Endothelial cell of umbilical vein (primary cell): ENCODE measurements around the gene HOXB2. TPM values are rescaled to one million over a fixed set of nuclear protein-coding genes. Genes with fewer than 3 reads are reported as not detected.

Source experiments
- BruUV-seq: library from RNA; stranded (reverse); fragments of 400-500 nt; replicated peaks from 2 replicates; lab custom pipeline; 2021; lab: Mats Ljungman, UMichigan
- CTCF ChIA-PET: fragments of 300-600, 350-600 bp; sonication (Branson Sonifier 250); formaldehyde crosslinking; loops from one replicate; lab custom pipeline; 2021; ENCODE audit warnings: antibody characterized with exemption, inconsistent platforms; lab: Charles Lee
- POLR2A ChIA-PET: fragments of 300-600, 350-600 bp; sonication (Branson Sonifier 250); formaldehyde crosslinking; loops from one replicate; lab custom pipeline; 2021; ENCODE audit warnings: antibody characterized with exemption, inconsistent platforms; lab: Charles Lee
- DNase-seq: peaks from one replicate; pipeline ENCODE4 v3.0.0-alpha.2; 2011; ENCODE audit warnings: low read depth, low spot score
- FAIRE-seq: peaks from 2 replicates; lab custom pipeline; 2011; peaks lifted over from hg19 to GRCh38; lab: Jason Lieb, UNC
- H2AFZ ChIP-seq: 2 replicates; pipeline ENCODE4 v1.6.0; 2012; ENCODE audit warnings: low read depth, low read length, control low read depth, inconsistent platforms
- H3K27ac ChIP-seq: 2 replicates; pipeline ENCODE4 v1.5.1; 2011; ENCODE audit warnings: low read depth, mild to moderate bottlenecking, control low read depth, low read length, moderate library complexity; ENCODE audit not compliant: insufficient read depth
- H3K27me3 ChIP-seq, 2 experiments: 2 replicates each; pipeline versions ENCODE4 v1.6.0 to v1.6.1; 2011; ENCODE audit warnings: low read length in 2 of 2, mixed read lengths in 1 of 2; ENCODE audit not compliant: control insufficient read depth in 2 of 2, insufficient read depth in 2 of 2
- H3K36me3 ChIP-seq, 2 experiments: 2 replicates in 1 of 2; 3 replicates in 1 of 2; pipeline ENCODE4 v1.5.1; 2011; ENCODE audit warnings: low read length in 2 of 2, mild to moderate bottlenecking in 1 of 2, moderate library complexity in 1 of 2; ENCODE audit not compliant: control insufficient read depth in 2 of 2, insufficient read depth in 2 of 2; ENCODE audit errors: extremely low read depth in 1 of 2
- H3K4me1 ChIP-seq: 3 replicates; pipeline ENCODE4 v1.5.1; 2011; ENCODE audit warnings: mild to moderate bottlenecking, low read length; ENCODE audit not compliant: control insufficient read depth, insufficient read depth; ENCODE audit errors: extremely low read depth
- H3K4me2 ChIP-seq: 2 replicates; pipeline ENCODE4 v1.6.1; 2011; ENCODE audit warnings: low read length, control low read depth, mixed read lengths; ENCODE audit not compliant: insufficient read depth
- H3K4me3 ChIP-seq, 3 experiments: fragments of 200-600 bp in 1 of 3; sonication (generic), shearing (Covaris generic) in 1 of 3; replicated peaks in 1 of 3; 2 replicates each; pipeline ENCODE4 v1.5.1; 2011 to 2016; ENCODE audit warnings: control low read depth in 3 of 3, low read length in 3 of 3, mild to moderate bottlenecking in 2 of 3, inconsistent platforms in 1 of 3, low read depth in 1 of 3, moderate library complexity in 1 of 3; ENCODE audit not compliant: insufficient read depth in 1 of 3
- H3K79me2 ChIP-seq: 2 replicates; pipeline ENCODE4 v1.6.0; 2012; ENCODE audit warnings: low read length, inconsistent platforms; ENCODE audit not compliant: control insufficient read depth, insufficient read depth
- H3K9ac ChIP-seq: replicated peaks from 2 replicates; pipeline ENCODE3; 2011; ENCODE audit warnings: low read length, control low read depth; ENCODE audit not compliant: insufficient read depth; ENCODE audit errors: extremely low read depth
- H3K9me1 ChIP-seq: replicated peaks from 3 replicates; pipeline ENCODE4 v1.6.0; 2011; ENCODE audit warnings: mild to moderate bottlenecking, low read length; ENCODE audit not compliant: control insufficient read depth, insufficient read depth; ENCODE audit errors: extremely low read depth
- H3K9me3 ChIP-seq: replicated peaks from 2 replicates; pipeline ENCODE4 v1.5.1; 2012; ENCODE audit warnings: low read length, inconsistent platforms; ENCODE audit not compliant: control insufficient read depth, insufficient read depth
- H4K20me1 ChIP-seq: replicated peaks from 2 replicates; pipeline ENCODE3; 2011; ENCODE audit warnings: mild to moderate bottlenecking, low read length; ENCODE audit not compliant: control insufficient read depth, insufficient read depth; ENCODE audit errors: extremely low read depth
- CTCF ChIP-seq, 2 donors: IDR thresholded peaks; 1 replicate in 1 of 2; 2 replicates in 1 of 2; pipeline ENCODE4 v1.5.1; 2011; ENCODE audit warnings: low read length in 2 of 2, mild to moderate bottlenecking in 2 of 2, moderate library complexity in 2 of 2, control low read depth in 1 of 2, inconsistent platforms in 1 of 2, low read depth in 1 of 2; ENCODE audit not compliant: insufficient read depth in 1 of 2; ENCODE audit errors: extremely low read depth in 1 of 2
- EZH2 ChIP-seq: IDR thresholded peaks from 2 replicates; pipeline ENCODE4 v1.6.1; 2012; ENCODE audit warnings: borderline replicate concordance, low read depth, mild to moderate bottlenecking, moderate library complexity, low read length, inconsistent platforms; ENCODE audit not compliant: severe bottlenecking
- FOS ChIP-seq: IDR thresholded peaks from 2 replicates; pipeline ENCODE4 v1.6.1; 2011; ENCODE audit warnings: mild to moderate bottlenecking, low read length, moderate library complexity, borderline replicate concordance; ENCODE audit not compliant: insufficient read depth
- GATA2 ChIP-seq: IDR thresholded peaks from 2 replicates; pipeline ENCODE4 v1.7.0; 2011; ENCODE audit warnings: low read depth, mild to moderate bottlenecking, moderate library complexity, mixed read lengths, low read length; ENCODE audit not compliant: insufficient read length, insufficient read depth
- JUN ChIP-seq: IDR thresholded peaks from 2 replicates; pipeline ENCODE4 v1.6.1; 2011; ENCODE audit warnings: borderline replicate concordance, low read depth; ENCODE audit not compliant: insufficient read length, insufficient read depth
- MAX ChIP-seq: IDR thresholded peaks from 2 replicates; pipeline ENCODE4 v1.6.1; 2011; ENCODE audit not compliant: insufficient read depth, insufficient read length
- MYC ChIP-seq: IDR thresholded peaks from one replicate; pipeline ENCODE4 v1.6.1; 2011; ENCODE audit warnings: mild to moderate bottlenecking, low read depth, low read length
- POLR2A ChIP-seq: IDR thresholded peaks from 2 replicates; pipeline ENCODE4 v1.6.1; 2012; ENCODE audit warnings: low read depth, mild to moderate bottlenecking, control low read depth, low read length
- POLR2AphosphoS5 ChIP-seq: IDR thresholded peaks from 2 replicates; pipeline ENCODE4 v1.6.1; 2012; ENCODE audit warnings: low read depth, mild to moderate bottlenecking, control low read depth, low read length, moderate library complexity; ENCODE audit not compliant: insufficient read depth
- dilution Hi-C: fragments of 300-500 bp; cut with MboI; formaldehyde crosslinking; loops from one replicate; pipeline ENCODE4 v1.15.0; 2019; ENCODE audit warnings: low sequenced_read_pairs; ENCODE audit not compliant: extremely low pct_ligation_motif_present
- intact Hi-C: fragments of 100-400 bp; cut with micrococcal nuclease; formaldehyde crosslinking; loops from one replicate; pipeline ENCODE4 v1.10.0; 2022
- polyA plus RNA-seq, 4 experiments: library from polyadenylated mRNA; depleted of rRNA in 3 of 4; stranded (reverse) in 3 of 4; unstranded in 1 of 4; fragments of >200 nt; gene quantifications; 2 replicates each; pipeline versions ENCODE4 v1.2.1 to v1.2.3, GENCODE V29; 2011 to 2012; ENCODE audit warnings: missing spikeins in 1 of 4
- total RNA-seq: library from RNA; stranded (reverse); gene quantifications from 2 replicates; pipeline ENCODE4 v1.2.3, GENCODE V29; 2021

Gene HOXB2
- total and polyA plus RNA-seq, 2 donors (not counting 3 experiments of a cell fraction or from before 2014, with no cell fraction given): 14.1 to 23.3 TPM

- intact Hi-C loops (loop anchor here (1.0 kb wide), 1 partner anchor 30 kb away; no protein-coding TSS in a partner anchor), dilution Hi-C loops (no loop called here)
- H3K79me2 ChIP-seq: peaks cover 95% of the 10 kb centered on the region
- H3K27ac ChIP-seq: no peak overlapping the region
- no peaks in the 10 kb centered on the region for H3K27me3 ChIP-seq
- H3K4me3 ChIP-seq: peak overlapping the region in 2 of 3 experiments; percentile 9 to 46
- peaks cover 0 to 3% of the 10 kb centered on the region in 2 experiments for H3K36me3 ChIP-seq
- FAIRE-seq: no peak
- BruUV-seq: no TSS peak
- no peak overlapping the region for H2AFZ ChIP-seq
- ChIA-PET CTCF (interaction anchor here (0.7 to 2.4 kb wide), 3 partner anchors 19 to 222 kb away, joined by 3 to 9 read pairs (median 4); no protein-coding TSS in a partner anchor), POLR2A (no interaction called here)
- no peak for DNase-seq
- no peaks in the 10 kb centered on the region for H3K9me3 ChIP-seq
- peaks cover 80% of the 10 kb centered on the region for H3K4me1 ChIP-seq
- no peaks in the 10 kb centered on the region for H3K9me1 ChIP-seq
- peak overlapping the region; percentile 29 for H3K9ac ChIP-seq
- H4K20me1 ChIP-seq: no peaks in the 10 kb centered on the region
- H3K4me2 ChIP-seq: peak overlapping the region; percentile 81
- TF ChIP-seq POLR2A (no peak), JUN (no peak), POLR2AphosphoS5 (no peak), GATA2 (no peak), MYC (no peak), CTCF (IDR thresholded peaks at IDR 0.05; ENCODE audit: extremely low read depth in 1 of 2, insufficient read depth in 1 of 2, low read depth in 1 of 2, low read length in 2 of 2) (no peak), EZH2 (no peak), MAX (no peak), FOS (no peak)
These were observed 29.7 kb upstream of the HOXB2 start for GRCh38 chr17:48574505-48575065.
